ENCODE data around the gene PPP1R9A.

The PPP1R9A gene

GRCh38 chr7:95026421-95027072 lies 119.2 kb downstream of the PPP1R9A start:
- in situ Hi-C loops (cut with MboI; ENCODE audit: low sequenced_read_pairs), result no loop called here

DNA sequence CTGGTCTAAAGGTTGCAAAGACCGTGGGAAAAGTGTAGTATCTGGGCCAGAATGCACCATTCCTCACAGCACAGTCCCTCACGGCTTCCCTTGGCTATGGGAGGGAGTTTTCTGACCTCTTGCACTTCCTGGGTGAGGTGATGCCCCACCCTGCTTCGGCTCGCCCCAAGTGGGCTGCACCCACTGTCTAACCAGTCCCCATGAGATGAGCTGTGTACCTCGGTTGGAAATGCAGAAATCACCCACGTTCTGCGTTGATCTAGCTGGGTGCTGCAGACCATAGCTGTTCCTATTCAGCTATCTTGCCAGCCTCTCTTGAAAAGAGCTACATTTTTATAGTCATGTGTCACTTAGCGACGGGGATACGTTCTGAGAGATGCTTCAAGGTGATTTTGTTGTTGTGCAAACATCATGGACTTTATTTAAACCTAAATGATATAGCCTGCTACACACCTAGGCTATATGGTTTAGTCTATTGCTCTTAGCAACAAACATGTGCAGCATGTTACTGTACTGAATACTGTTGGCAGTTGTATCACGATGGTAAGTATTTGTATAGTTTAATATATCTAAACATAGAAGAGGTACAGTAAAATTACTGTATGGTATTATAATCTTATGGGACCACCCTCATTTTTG lies 120.0 kb downstream of the PPP1R9A start:
- in situ Hi-C loops (cut with MboI; ENCODE audit: low sequenced_read_pairs), result no loop called here

DNA sequence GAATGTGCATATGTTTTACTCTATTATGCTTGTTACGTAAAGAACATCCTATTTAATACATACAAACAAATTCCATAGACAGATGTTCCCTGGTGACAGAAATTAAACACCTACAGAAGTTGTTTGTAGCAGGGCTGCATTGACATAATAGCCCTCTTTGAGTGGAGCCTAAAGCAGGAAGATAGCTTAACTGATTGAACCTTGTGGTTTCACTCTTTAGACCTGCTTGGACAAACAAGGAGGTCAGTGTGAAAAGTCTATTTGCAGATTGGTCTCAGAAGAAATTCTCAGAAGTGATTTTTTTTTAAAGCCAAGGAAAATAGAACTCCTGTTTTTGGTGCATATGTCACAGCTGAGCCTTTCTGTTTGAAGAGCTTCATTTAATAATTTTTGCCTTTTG lies 121.3 kb downstream of the PPP1R9A start:
- in situ Hi-C loops (cut with MboI; ENCODE audit: low sequenced_read_pairs), result no loop called here

- in situ Hi-C loops (cut with MboI; ENCODE audit: low sequenced_read_pairs), result no loop called here
Measured at GRCh38 chr7:95035295-95035694, 127.9 kb downstream of the PPP1R9A start.

DNA sequence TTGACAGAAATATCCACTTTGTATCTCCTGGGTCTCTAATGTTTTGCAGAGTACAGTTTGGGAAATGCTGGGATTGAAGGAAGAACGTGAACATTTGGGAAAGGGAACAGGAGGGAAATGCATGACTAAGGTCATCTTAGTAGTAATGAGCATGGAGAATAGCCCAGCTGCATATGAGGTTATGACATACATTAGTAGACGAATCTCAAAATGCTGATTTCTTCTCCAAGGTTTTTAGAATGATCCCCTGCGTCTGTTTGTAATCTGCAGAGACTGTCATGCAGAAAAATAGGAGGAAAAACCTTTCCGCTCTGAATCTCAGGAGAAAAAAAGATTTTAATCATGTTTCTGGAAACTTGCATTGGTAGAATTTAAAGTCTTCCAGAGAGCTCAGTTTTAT lies 133.6 kb downstream of the PPP1R9A start:
- in situ Hi-C loops (cut with MboI; ENCODE audit: low sequenced_read_pairs), result no loop called here

DNA sequence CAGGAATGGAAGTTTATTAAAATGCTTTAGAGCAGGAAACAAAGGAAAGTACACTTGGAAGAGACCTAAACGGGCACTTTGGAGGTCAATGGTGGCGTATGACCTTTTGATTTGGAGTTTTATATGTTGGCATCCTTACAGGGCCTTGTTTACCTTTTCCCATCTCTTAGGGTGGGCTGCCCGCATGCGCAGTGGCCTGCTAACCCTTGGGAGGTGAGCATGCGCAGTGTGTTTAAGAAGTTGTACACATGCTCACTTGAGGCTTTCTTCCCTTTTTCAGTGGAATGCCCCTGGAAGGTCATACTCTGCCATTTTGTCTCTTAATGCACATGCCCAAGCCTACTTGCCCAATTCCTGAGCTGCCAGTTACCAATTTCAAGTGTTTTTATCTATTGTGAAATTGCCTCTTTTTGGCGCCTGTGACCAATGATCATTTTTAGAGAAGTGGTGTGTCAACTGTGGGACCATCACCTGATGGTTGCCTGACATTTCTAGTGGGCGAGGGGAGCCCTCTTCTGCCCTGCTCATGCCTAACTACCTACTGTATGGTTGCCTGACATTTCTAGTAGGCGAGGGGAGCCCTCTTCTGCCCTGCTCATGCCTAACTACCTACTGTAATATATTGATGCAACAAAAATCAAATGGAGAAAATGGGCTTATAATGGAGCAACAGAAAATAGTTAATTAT lies 138.0 kb downstream of the PPP1R9A start:
- in situ Hi-C loops (cut with MboI; ENCODE audit: low sequenced_read_pairs), result no loop called here

DNA sequence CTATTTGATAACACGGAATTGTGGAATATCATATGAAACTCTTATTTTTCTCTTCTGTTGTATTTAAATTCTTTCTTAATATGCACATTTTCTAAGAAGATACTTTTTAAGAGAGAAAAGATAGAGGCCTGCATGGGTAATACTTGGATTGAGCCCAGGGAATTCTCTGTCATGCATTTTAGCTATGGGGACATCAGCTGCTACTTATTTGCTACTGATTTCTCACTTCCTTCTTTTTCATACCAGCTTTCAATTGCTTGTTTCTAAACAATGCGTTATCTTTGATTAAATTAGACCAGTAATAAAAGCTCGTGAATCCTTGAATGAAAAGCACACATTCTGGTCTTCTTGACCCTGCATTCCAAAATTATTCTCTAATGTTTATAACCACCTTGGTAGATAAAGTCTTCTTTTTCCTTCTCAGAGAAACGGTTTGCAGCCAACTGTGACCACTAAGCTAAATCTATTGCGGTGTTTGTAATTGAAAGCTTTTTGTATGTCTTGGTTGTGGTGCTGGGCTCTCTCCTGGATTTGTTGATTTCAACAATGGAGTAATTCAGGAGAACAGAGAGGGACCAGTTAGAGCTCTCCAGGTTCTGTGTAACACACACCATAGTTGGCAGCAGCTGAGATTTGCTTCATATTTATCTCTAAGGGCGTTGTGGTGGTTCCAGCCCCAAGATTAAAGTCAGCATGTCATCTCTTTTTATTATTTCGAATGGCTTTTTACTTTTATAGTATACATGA lies 139.3 kb downstream of the PPP1R9A start:
- in situ Hi-C loops (cut with MboI; ENCODE audit: low sequenced_read_pairs), result no loop called here

DNA sequence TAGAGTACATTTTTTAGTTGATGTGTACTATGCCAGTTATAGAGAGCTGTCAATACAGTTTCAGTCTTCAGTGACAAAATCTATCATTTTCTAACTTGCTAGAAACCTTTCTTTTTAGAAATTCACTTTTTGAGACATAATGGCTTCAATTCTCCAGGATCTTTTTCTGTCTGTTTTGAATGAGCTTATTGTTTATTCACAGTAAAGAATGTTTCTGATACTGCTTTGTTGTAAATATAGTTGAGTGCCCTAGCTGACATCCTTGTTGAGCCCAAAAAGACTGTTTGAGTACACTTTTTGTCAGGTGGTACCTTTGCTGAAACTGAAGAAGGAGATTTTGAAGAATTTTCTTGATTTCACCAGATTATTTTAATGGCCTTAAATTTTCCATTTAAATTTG lies 139.9 kb downstream of the PPP1R9A start:
- in situ Hi-C loops (cut with MboI; ENCODE audit: low sequenced_read_pairs), result no loop called here

GRCh38 chr7:95052566-95053094 lies 145.2 kb downstream of the PPP1R9A start:
- in situ Hi-C loops (cut with MboI; ENCODE audit: low sequenced_read_pairs), result no loop called here

- in situ Hi-C loops (cut with MboI; ENCODE audit: low sequenced_read_pairs), result no loop called here
Measured at GRCh38 chr7:95054386-95054785, 147.0 kb downstream of the PPP1R9A start.

GRCh38 chr7:95055295-95055694 lies 147.9 kb downstream of the PPP1R9A start:
- in situ Hi-C loops (cut with MboI; ENCODE audit: low sequenced_read_pairs), result no loop called here

GRCh38 chr7:95056107-95056739 lies 148.8 kb downstream of the PPP1R9A start:
- in situ Hi-C loops (cut with MboI; ENCODE audit: low sequenced_read_pairs), result no loop called here

- in situ Hi-C loops (cut with MboI; ENCODE audit: low sequenced_read_pairs), result no loop called here
Measured at GRCh38 chr7:95056901-95057300, 149.5 kb downstream of the PPP1R9A start.

- in situ Hi-C loops (cut with MboI; ENCODE audit: low sequenced_read_pairs), result no loop called here
Measured at GRCh38 chr7:95059842-95060313, 152.5 kb downstream of the PPP1R9A start.

- in situ Hi-C loops (cut with MboI; ENCODE audit: low sequenced_read_pairs), result no loop called here
Measured at GRCh38 chr7:95062901-95063300, 155.5 kb downstream of the PPP1R9A start.

DNA sequence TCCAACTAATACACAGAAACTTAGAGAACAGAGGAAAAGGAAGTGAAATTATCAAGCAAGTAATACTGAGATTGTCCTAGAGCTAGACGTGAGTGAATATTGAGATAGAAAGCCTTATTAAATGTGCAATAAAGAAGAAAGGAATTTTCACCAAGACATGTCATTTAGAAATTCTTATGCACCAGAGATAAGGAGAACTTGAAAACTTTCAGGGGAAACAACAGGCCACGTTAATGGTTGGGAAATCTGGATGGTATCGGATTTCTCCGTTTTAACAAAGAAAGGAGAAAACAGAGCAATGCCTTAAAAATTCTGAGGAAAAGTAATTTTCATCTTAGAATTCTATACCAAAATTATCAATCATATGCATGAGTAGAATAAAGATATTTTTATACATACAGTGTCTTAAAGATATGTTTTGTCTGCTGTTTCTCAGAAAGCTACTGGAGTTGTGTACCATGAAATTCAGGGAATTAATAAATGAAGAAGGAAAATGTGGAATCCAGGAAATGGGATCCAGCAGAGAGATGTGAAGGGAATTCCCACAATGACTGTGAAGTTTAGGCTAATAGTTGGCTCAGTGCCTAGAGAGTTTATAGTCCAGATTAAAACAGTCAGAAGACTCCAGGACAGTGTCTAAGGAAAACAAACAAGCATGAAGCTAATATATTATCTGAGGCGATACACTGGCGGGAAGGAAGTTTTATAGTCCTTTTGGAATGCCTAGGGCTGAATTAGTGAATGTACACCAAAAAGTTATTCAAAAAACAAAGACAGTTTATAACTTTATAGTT lies 159.5 kb downstream of the PPP1R9A start:
- in situ Hi-C loops (cut with MboI; ENCODE audit: low sequenced_read_pairs), result no loop called here

- in situ Hi-C loops (cut with MboI; ENCODE audit: low sequenced_read_pairs), result no loop called here
Measured at GRCh38 chr7:95088536-95089215, 181.3 kb downstream of the PPP1R9A start.

- in situ Hi-C loops (cut with MboI; ENCODE audit: low sequenced_read_pairs), result no loop called here
Measured at GRCh38 chr7:95089414-95090315, 182.3 kb downstream of the PPP1R9A start.
